IMR-90 (cell line): ENCODE measurements around the gene DYRK2. TPM values are rescaled to one million over a fixed set of nuclear protein-coding genes. Genes with fewer than 3 reads are reported as not detected.
A peak's percentile ranks its signal among the peaks of the same experiment; 100 is the strongest.

Experiments used
- ATAC-seq: fragments of 200-7000 bp; cut with Tn5 transposase; 2 replicates; pipeline ENCODE4 v1.9.1; 2020; ENCODE audit warnings: low read depth, mild to moderate bottlenecking, moderate library complexity
- Bru-seq: library from RNA; stranded (reverse); fragments of 400-500 nt; gene quantifications from one replicate; lab custom pipeline; 2021; lab: Mats Ljungman, UMichigan
- BruChase-seq, 2 experiments: library from RNA; stranded (reverse); fragments of 400-500 nt; gene quantifications; one replicate each; lab custom pipeline; 2021; lab: Mats Ljungman, UMichigan
- BruUV-seq: library from RNA; stranded (reverse); fragments of 400-500 nt; replicated peaks from 2 replicates; lab custom pipeline; 2021; lab: Mats Ljungman, UMichigan
- CTCF ChIA-PET: fragments of 300-600 bp; formaldehyde crosslinking; extraction: SDS; loops from one replicate; lab custom pipeline; 2021; ENCODE audit warnings: antibody characterized with exemption; lab: Yijun Ruan, JAX
- POLR2A ChIA-PET: fragments of 300-600 bp; sonication (Branson Sonifier 250); formaldehyde crosslinking; loops from one replicate; lab custom pipeline; 2022; ENCODE audit warnings: antibody characterized with exemption; ENCODE audit not compliant: unreplicated experiment; lab: Charles Lee
- DNase-seq: peaks from one replicate; pipeline ENCODE4 v3.0.0; 2013
- H2AFZ ChIP-seq: replicated peaks from 2 replicates; pipeline ENCODE3; 2013; ENCODE audit warnings: low read length, mild to moderate bottlenecking; ENCODE audit not compliant: poor library complexity
- H2AK5ac ChIP-seq: 2 replicates; pipeline ENCODE4 v1.6.1; 2013; ENCODE audit warnings: low read depth, low read length, inconsistent platforms
- H2AK9ac ChIP-seq: replicated peaks from 2 replicates; pipeline ENCODE3; 2013; ENCODE audit warnings: mild to moderate bottlenecking, low read depth, low read length, moderate library complexity; ENCODE audit not compliant: poor library complexity
- H2BK120ac ChIP-seq: 2 replicates; pipeline ENCODE4 v1.6.1; 2013; ENCODE audit warnings: low read depth, low read length, inconsistent platforms
- H2BK15ac ChIP-seq: 3 replicates; pipeline ENCODE4 v1.6.1; 2013; ENCODE audit warnings: low read depth, low read length, inconsistent platforms
- H2BK20ac ChIP-seq: 2 replicates; pipeline ENCODE4 v1.6.1; 2013; ENCODE audit warnings: low read depth, mild to moderate bottlenecking, inconsistent platforms, low read length, moderate library complexity
- H2BK5ac ChIP-seq: 2 replicates; pipeline ENCODE4 v1.6.1; 2013; ENCODE audit warnings: mild to moderate bottlenecking, low read depth, low read length, inconsistent platforms; ENCODE audit not compliant: poor library complexity, severe bottlenecking
- H3K14ac ChIP-seq: replicated peaks from 2 replicates; pipeline ENCODE4 v1.6.1; 2013; ENCODE audit warnings: low read depth, low read length, inconsistent platforms
- H3K18ac ChIP-seq: 2 replicates; pipeline ENCODE4 v1.6.1; 2013; ENCODE audit warnings: low read depth, low read length, control low read depth
- H3K23ac ChIP-seq: 2 replicates; pipeline ENCODE4 v1.6.1; 2013; ENCODE audit warnings: low read depth, low read length, inconsistent platforms
- H3K27ac ChIP-seq: 2 replicates; pipeline ENCODE4 v1.5.1; 2013; ENCODE audit warnings: mild to moderate bottlenecking, control low read depth, low read length; ENCODE audit not compliant: insufficient read depth
- H3K27me3 ChIP-seq: 2 replicates; pipeline ENCODE4 v1.6.1; 2013; ENCODE audit warnings: low read length; ENCODE audit not compliant: control insufficient read depth, insufficient read depth
- H3K36me3 ChIP-seq: 2 replicates; pipeline ENCODE4 v1.6.1; 2013; ENCODE audit warnings: low read length, mixed read lengths; ENCODE audit not compliant: control insufficient read depth, insufficient read depth
- H3K4ac ChIP-seq: 2 replicates; pipeline ENCODE4 v1.6.1; 2013; ENCODE audit warnings: low read depth, low read length, inconsistent platforms
- H3K4me1 ChIP-seq: 2 replicates; pipeline ENCODE4 v1.6.1; 2013; ENCODE audit warnings: low read length, mixed read lengths; ENCODE audit not compliant: control insufficient read depth, insufficient read depth
- H3K4me2 ChIP-seq: 2 replicates; pipeline ENCODE4 v1.6.1; 2013; ENCODE audit warnings: low read depth, mild to moderate bottlenecking, control low read depth, low read length, moderate library complexity
- H3K4me3 ChIP-seq: 2 replicates; pipeline ENCODE4 v1.5.1; 2013; ENCODE audit warnings: low read depth, mild to moderate bottlenecking, control low read depth, low read length, moderate library complexity; ENCODE audit not compliant: insufficient read depth
- H3K56ac ChIP-seq: 2 replicates; pipeline ENCODE4 v1.6.1; 2013; ENCODE audit warnings: low read length, inconsistent platforms; ENCODE audit not compliant: insufficient read depth; ENCODE audit errors: extremely low read depth
- H3K79me1 ChIP-seq, 2 experiments: 2 replicates each; pipeline ENCODE4 v1.6.1; 2013; ENCODE audit warnings: low read length in 2 of 2, inconsistent platforms in 1 of 2, low read depth in 1 of 2
- H3K9ac ChIP-seq: 2 replicates; pipeline ENCODE4 v1.6.1; 2013; ENCODE audit warnings: low read depth, low read length, control low read depth
- H3K9me1 ChIP-seq: 2 replicates; pipeline ENCODE4 v1.6.1; 2013; ENCODE audit warnings: low read length, inconsistent platforms; ENCODE audit not compliant: insufficient read depth
- H3K9me3 ChIP-seq: 2 replicates; pipeline ENCODE4 v1.6.1; 2013; ENCODE audit warnings: low read length; ENCODE audit not compliant: control insufficient read depth, insufficient read depth
- H4K20me1 ChIP-seq: 2 replicates; pipeline ENCODE4 v1.6.1; 2013; ENCODE audit warnings: low read length, inconsistent platforms; ENCODE audit not compliant: insufficient read depth
- H4K5ac ChIP-seq: 2 replicates; pipeline ENCODE4 v1.6.1; 2013; ENCODE audit warnings: mild to moderate bottlenecking, low read depth, low read length, control low read depth
- H4K8ac ChIP-seq, 2 experiments: 2 replicates each; pipeline ENCODE4 v1.6.1; 2013; ENCODE audit warnings: low read depth in 2 of 2, low read length in 2 of 2, control low read depth in 1 of 2, inconsistent platforms in 1 of 2
- H4K91ac ChIP-seq: 2 replicates; pipeline ENCODE4 v1.6.1; 2013; ENCODE audit warnings: low read depth, low read length, inconsistent platforms; ENCODE audit not compliant: insufficient read depth
- CEBPB ChIP-seq: IDR thresholded peaks from 2 replicates; pipeline ENCODE4 v1.6.1; 2012; ENCODE audit warnings: low read depth, low read length, improper control_type of control experiment
- MAZ ChIP-seq: IDR thresholded peaks from 2 replicates; pipeline ENCODE4 v1.6.1; 2012; ENCODE audit warnings: low read depth, mild to moderate bottlenecking, low read length, improper control_type of control experiment, moderate library complexity, borderline replicate concordance
- MXI1 ChIP-seq: IDR thresholded peaks from 2 replicates; pipeline ENCODE4 v1.6.1; 2012; ENCODE audit warnings: low read depth, mild to moderate bottlenecking, low read length, moderate library complexity, borderline replicate concordance
- NFE2L2 ChIP-seq: fragments of 150-350 bp; IDR thresholded peaks from 2 replicates; pipeline ENCODE4 v1.6.1; 2016; ENCODE audit warnings: low read depth, mild to moderate bottlenecking, low read length
- POLR2A ChIP-seq: IDR thresholded peaks from 2 replicates; pipeline ENCODE4 v1.6.1; 2012; ENCODE audit warnings: mild to moderate bottlenecking, low read depth, low read length
- WGBS, 2 experiments: methylation state at CpG; one replicate each; pipeline versions ENCODE4 v1.1.5 to v1.1.7; 2013; ENCODE audit warnings: missing lambda C conversion rate in 2 of 2; ENCODE audit not compliant: insufficient read length in 1 of 2; ENCODE audit errors: extremely low coverage in 2 of 2; 5-methylcytosine and 5-hydroxymethylcytosine counted together
- dilution Hi-C: fragments of 300-500 bp; cut with HindIII; formaldehyde crosslinking; loops from one replicate; pipeline ENCODE4 v1.14.3; 2018; ENCODE audit warnings: low sequenced_read_pairs; ENCODE audit not compliant: unreplicated experiment
- in situ Hi-C: fragments of 300-500 bp; cut with MboI; formaldehyde crosslinking; loops from 3 replicates; pipeline ENCODE4 v1.14.3; 2019; ENCODE audit warnings: low sequenced_read_pairs, inconsistent platforms, mixed read lengths
- intact Hi-C: fragments of 100-400 bp; cut with micrococcal nuclease; formaldehyde crosslinking; loops from 2 replicates; pipeline ENCODE4 v1.10.0; 2022
- long read RNA-seq: library from polyadenylated mRNA; unstranded; transcript quantifications from one replicate; pipeline ENCODE4 v2.0.0, GENCODE V29; 2021; ENCODE audit not compliant: unreplicated experiment
- polyA plus RNA-seq, 3 experiments: library from polyadenylated mRNA; depleted of rRNA; stranded (reverse); fragments of >200 nt; gene quantifications; 2 replicates each; pipeline ENCODE4 v1.2.3, GENCODE V29; 2012; ENCODE audit warnings: low replicate concordance in 1 of 3
- total RNA-seq: library from RNA; depleted of rRNA; stranded (reverse); fragments of >200 nt; gene quantifications from 2 replicates; pipeline ENCODE4 v1.2.3, GENCODE V29; 2012; rRNA removed
- TF ChIP-seq, protein P1 (sequence below): conservative IDR thresholded peaks from 2 replicates; pipeline ENCODE4 v1.5.1; 2012; ENCODE audit warnings: mild to moderate bottlenecking, low read depth, low read length, improper control_type of control experiment

Gene DYRK2
- total RNA-seq (20.3 and 23.1 TPM in 2 replicates), polyA plus RNA-seq (2012; rRNA removed) (16.3 and 17.1 TPM in 2 replicates), Bru-seq, nascent RNA (percentile 84 among the genes with signal in this experiment), BruChase-seq, experiment 1, labeled RNA remaining after a 6-hour chase (percentile 56 among the genes with signal in this experiment), BruChase-seq, experiment 2, labeled RNA remaining after a 2-hour chase (percentile 88 among the genes with signal in this experiment)
- 7.6 and 11.1 TPM in 2 replicates for polyA plus RNA-seq (2012; cell fraction: cytosol; rRNA removed)
- polyA plus RNA-seq (2012; cell fraction: nucleus; rRNA removed; ENCODE audit: low replicate concordance): 18.4 and 19.6 TPM in 2 replicates
- long read RNA-seq, full-length matches to known transcripts: 16 of 19 reads
- long read RNA-seq, partial matches to known transcripts: 0 of 19 reads
- long read RNA-seq, other reads (novel, unspliced or antisense): 3 of 19 reads

- peak within 1 kb of the TSS; percentile 100 for H3K4me3 ChIP-seq
- in situ Hi-C loops: no loop called here
- dilution Hi-C loops: no loop called here
- H3K4ac ChIP-seq: peak within 1 kb of the TSS; percentile 91
- peak within 1 kb of the TSS; percentile 72 for H3K14ac ChIP-seq
- peak within 1 kb of the TSS; percentile 82 for H3K4me2 ChIP-seq
- H3K27me3 ChIP-seq: no peaks in the 10 kb centered on the region
- peaks cover 6% of the 10 kb centered on the region for H3K9me1 ChIP-seq
- peak within 1 kb of the TSS; percentile 68 for H4K91ac ChIP-seq
- H3K79me1 ChIP-seq: peaks cover 3 to 28% of the 10 kb centered on the region in 2 experiments; a peak in 3 of 4 replicates
- intact Hi-C loops: loop anchor here (2.0 to 5.0 kb wide), 3 partner anchors 206 to 380 kb away; partner anchors contain the start of gene CAND1
- ChIA-PET CTCF (interaction anchor here (0.9 kb wide), 1 partner anchor 298 kb away, joined by 3 read pairs; no protein-coding TSS in a partner anchor), POLR2A (no interaction called here)
- H2AK9ac ChIP-seq: peak within 1 kb of the TSS; percentile 89
- H3K9me3 ChIP-seq: no peaks in the 10 kb centered on the region
- peak within 1 kb of the TSS; percentile 81 for H3K9ac ChIP-seq
- H3K18ac ChIP-seq: peak within 1 kb of the TSS; percentile 51; the same call in 1 of the 2 replicates
- H2BK120ac ChIP-seq: peak within 1 kb of the TSS; percentile 91
- peak within 1 kb of the TSS; percentile 91 for H3K23ac ChIP-seq
- DNase-seq: peak; percentile 74
- WGBS, 2 experiments: 1% methylated on average over 29 of the region's 109 CpGs; no CpG with 5 or more reads in 1 of the 2 experiments
- peak; percentile 29; the same call in 1 of the 2 replicates for TF ChIP-seq MXI1
- no peak for TF ChIP-seq CEBPB
- TF ChIP-seq NFE2L2: no peak
- peak; percentile 52; the same call in 1 of the 2 replicates for TF ChIP-seq POLR2A
- TF ChIP-seq MAZ: peak; percentile 5; the same call in 1 of the 2 replicates
- TF ChIP-seq, protein P1, sequence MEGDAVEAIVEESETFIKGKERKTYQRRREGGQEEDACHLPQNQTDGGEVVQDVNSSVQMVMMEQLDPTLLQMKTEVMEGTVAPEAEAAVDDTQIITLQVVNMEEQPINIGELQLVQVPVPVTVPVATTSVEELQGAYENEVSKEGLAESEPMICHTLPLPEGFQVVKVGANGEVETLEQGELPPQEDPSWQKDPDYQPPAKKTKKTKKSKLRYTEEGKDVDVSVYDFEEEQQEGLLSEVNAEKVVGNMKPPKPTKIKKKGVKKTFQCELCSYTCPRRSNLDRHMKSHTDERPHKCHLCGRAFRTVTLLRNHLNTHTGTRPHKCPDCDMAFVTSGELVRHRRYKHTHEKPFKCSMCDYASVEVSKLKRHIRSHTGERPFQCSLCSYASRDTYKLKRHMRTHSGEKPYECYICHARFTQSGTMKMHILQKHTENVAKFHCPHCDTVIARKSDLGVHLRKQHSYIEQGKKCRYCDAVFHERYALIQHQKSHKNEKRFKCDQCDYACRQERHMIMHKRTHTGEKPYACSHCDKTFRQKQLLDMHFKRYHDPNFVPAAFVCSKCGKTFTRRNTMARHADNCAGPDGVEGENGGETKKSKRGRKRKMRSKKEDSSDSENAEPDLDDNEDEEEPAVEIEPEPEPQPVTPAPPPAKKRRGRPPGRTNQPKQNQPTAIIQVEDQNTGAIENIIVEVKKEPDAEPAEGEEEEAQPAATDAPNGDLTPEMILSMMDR: 0 out of 2 replicates have a peak, but pooled peaks have one; percentile 7
- BruUV-seq: no TSS peak
- H2BK15ac ChIP-seq: no peak within 1 kb of the TSS
- peak; percentile 62 for ATAC-seq
- H3K4me1 ChIP-seq: peaks cover 6% of the 10 kb centered on the region; the same call in 1 of the 2 replicates
- H3K56ac ChIP-seq: peak within 1 kb of the TSS; percentile 78
- H4K20me1 ChIP-seq: peaks cover 23% of the 10 kb centered on the region
- H2BK5ac ChIP-seq: peak within 1 kb of the TSS; percentile 95
- peak within 1 kb of the TSS; percentile 96 for H2AFZ ChIP-seq
- peak within 1 kb of the TSS; percentile 92 for H3K27ac ChIP-seq
- peak within 1 kb of the TSS; percentile 50 for H2AK5ac ChIP-seq
- H4K8ac ChIP-seq: peak within 1 kb of the TSS; percentile 4 to 57; a peak in 3 of 4 replicates
- H4K5ac ChIP-seq: peak within 1 kb of the TSS; percentile 46
- no peaks in the 10 kb centered on the region; the same call in 1 of the 2 replicates for H3K36me3 ChIP-seq
- no peak within 1 kb of the TSS for H2BK20ac ChIP-seq
Observed at GRCh38 chr12:67648521-67649260, at the start of gene DYRK2. Gene DYRK2, plus strand, starts transcription at chr12:67648745. Its CDS starts 389 bp downstream, at chr12:67649134.
